ENCODE measurements around the gene KBTBD2. TPM values are rescaled to one million over a fixed set of nuclear protein-coding genes. Genes with fewer than 3 reads are reported as not detected.
"Not testable (repeated sequence)": the region's sequence is repeated elsewhere in the genome, so short reads cannot be mapped to it uniquely, and the experiment has no call there.

KBTBD2 gene
- total and polyA plus RNA-seq, 4 donors = 15.0 to 80.5 (median 25.6) TPM

DNA sequence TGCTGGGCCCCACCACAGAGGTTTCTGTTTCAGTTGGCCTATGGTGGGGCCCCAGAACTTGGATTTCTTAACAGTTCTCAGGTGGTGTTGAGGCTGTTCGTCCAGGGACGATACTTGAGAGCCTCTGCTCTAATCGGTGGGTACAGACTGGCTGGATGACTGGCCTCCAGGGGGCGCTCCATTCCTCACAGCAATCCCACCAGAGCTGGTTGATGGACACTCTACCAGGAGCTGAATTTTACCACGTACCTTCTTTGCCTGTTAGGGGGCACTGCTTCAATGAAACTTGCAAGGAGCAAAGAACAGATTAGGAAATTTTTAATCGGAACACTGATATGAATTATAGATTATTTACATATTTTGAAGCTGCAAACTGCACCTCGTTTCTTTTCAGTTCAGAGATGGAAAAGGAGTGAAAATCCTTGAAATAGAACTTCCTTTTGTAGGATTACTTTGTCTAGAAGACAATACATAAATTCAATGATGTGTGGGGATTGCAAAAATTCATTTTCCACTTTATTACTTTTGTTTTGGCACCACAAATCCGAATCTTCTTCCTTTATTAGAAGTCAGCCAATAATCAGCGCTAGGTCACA, 44.8 kb downstream of the KBTBD2 start:
- Histone ChIP-seq H3K27ac (ENCODE audit: low read depth in 1 of 2, low read length in 1 of 2) (no peak overlapping the region), H3K27me3 (ENCODE audit: control insufficient read depth in 3 of 3, insufficient read depth in 3 of 3, low read length in 2 of 3) (no peaks in the 10 kb centered on the region), H3K36me3 (ENCODE audit: control insufficient read depth in 4 of 4, insufficient read depth in 4 of 4, low read length in 4 of 4) (no peaks in the 10 kb centered on the region), H3K4me1 (ENCODE audit: control insufficient read depth in 5 of 5, insufficient read depth in 5 of 5, low read length in 5 of 5) (peaks cover 0 to 3% (median 0%) of the 10 kb centered on the region in 5 donors), H3K9ac (ENCODE audit: insufficient read depth in 1 of 2, low read length in 2 of 2) (no peak overlapping the region), H3K9me3 (ENCODE audit: control insufficient read depth in 4 of 4, insufficient read depth in 3 of 4, low read length in 3 of 4) (no peaks in the 10 kb centered on the region), H3K4me3 (no peak overlapping the region)
- peak; percentile 97 for ATAC-seq (ENCODE audit: insufficient read depth, low FRiP score)
- TF ChIP-seq, protein P1, sequence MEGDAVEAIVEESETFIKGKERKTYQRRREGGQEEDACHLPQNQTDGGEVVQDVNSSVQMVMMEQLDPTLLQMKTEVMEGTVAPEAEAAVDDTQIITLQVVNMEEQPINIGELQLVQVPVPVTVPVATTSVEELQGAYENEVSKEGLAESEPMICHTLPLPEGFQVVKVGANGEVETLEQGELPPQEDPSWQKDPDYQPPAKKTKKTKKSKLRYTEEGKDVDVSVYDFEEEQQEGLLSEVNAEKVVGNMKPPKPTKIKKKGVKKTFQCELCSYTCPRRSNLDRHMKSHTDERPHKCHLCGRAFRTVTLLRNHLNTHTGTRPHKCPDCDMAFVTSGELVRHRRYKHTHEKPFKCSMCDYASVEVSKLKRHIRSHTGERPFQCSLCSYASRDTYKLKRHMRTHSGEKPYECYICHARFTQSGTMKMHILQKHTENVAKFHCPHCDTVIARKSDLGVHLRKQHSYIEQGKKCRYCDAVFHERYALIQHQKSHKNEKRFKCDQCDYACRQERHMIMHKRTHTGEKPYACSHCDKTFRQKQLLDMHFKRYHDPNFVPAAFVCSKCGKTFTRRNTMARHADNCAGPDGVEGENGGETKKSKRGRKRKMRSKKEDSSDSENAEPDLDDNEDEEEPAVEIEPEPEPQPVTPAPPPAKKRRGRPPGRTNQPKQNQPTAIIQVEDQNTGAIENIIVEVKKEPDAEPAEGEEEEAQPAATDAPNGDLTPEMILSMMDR (IDR thresholded peaks at IDR 0.05; ENCODE audit: control extremely low read depth, extremely low read depth) = peak; percentile 81
- peak; percentile 72 to 80 (median 79) for DNase-seq
- 20 to 24% methylated on average over 9 of the region's 9 CpGs for WGBS, 2 donors

DNA sequence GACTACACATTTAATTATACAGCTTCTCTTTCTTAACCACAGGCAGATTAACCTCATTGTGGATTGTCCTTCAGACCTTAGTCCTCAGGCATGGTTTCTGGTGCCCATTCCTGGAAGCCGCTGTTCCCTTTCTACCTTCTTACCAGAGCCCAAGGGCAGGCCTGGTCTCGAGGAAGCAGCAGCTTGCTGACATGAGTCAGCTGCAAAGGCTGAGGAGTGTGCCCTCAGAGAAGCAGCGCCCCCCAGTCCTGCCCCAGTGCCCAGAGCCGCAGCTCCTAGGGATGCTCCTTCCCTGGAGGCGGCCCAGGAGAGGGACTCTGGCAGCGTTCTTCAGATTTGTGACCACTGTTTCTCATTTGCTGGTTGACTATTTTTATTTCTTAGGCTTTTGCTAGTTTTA, 46.8 kb downstream of the KBTBD2 start:
- H3K9me3 ChIP-seq (ENCODE audit: control insufficient read depth in 4 of 4, insufficient read depth in 3 of 4, low read length in 3 of 4); H3K36me3 ChIP-seq (ENCODE audit: control insufficient read depth in 4 of 4, insufficient read depth in 4 of 4, low read length in 4 of 4); H3K27me3 ChIP-seq (ENCODE audit: control insufficient read depth in 3 of 3, insufficient read depth in 3 of 3, low read length in 2 of 3); ATAC-seq (ENCODE audit: insufficient read depth, low FRiP score); H3K27ac ChIP-seq (ENCODE audit: low read depth in 1 of 2, low read length in 1 of 2); H3K4me1 ChIP-seq (ENCODE audit: control insufficient read depth in 5 of 5, insufficient read depth in 5 of 5, low read length in 5 of 5); H3K9ac ChIP-seq (ENCODE audit: insufficient read depth in 1 of 2, low read length in 2 of 2); H3K4me3 ChIP-seq; DNase-seq: not testable (repeated sequence)
- 88 to 93% methylated on average over 6 of the region's 6 CpGs for WGBS, 2 donors

DNA sequence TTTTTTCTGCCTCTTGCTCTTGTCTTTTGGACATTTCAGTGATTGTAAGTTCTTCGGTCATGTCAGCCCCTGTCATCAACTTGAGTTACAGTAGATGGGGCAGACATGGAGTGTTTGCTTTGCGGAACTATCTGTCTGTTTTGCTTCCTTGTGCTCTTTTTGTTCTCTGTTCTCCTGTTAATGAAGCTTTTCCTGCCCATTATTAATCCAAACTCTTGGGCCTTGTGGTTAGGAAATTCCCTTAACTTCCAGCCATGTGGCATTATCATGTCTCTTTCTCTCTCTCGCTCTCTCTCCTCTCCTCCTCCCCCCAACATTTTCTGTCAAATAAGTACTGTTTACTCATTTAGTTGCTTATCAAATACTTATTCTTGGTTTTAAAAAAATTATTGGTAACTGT, 47.8 kb downstream of the KBTBD2 start:
- not testable (repeated sequence) for ATAC-seq (ENCODE audit: insufficient read depth, low FRiP score)
- 73 to 84% methylated on average over 3 of the region's 3 CpGs for WGBS, 2 donors

DNA sequence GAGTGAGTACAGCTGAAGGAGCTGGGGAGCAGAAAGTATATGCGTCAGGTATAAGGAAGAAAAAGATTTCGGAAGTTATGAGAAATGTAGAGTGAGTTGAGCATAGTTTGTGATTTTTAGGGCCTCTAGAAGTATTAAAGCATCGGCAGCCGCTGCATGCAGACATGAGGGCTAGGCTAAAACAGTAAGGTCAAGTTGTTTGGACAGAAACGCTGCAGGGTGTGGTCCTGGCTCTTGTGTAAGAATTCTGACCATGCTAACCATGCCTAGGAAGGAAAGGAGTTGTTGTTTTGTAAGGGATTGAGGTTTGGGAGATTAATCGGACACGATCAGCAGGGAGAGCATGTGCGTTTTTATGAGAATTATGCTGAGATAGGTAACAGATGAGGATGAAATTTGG, 51.7 kb downstream of the KBTBD2 start:
- DNase-seq; H3K27me3 ChIP-seq (ENCODE audit: control insufficient read depth in 3 of 3, insufficient read depth in 3 of 3, low read length in 2 of 3); H3K9me3 ChIP-seq (ENCODE audit: control insufficient read depth in 4 of 4, insufficient read depth in 3 of 4, low read length in 3 of 4); H3K36me3 ChIP-seq (ENCODE audit: control insufficient read depth in 4 of 4, insufficient read depth in 4 of 4, low read length in 4 of 4); ATAC-seq (ENCODE audit: insufficient read depth, low FRiP score); H3K4me3 ChIP-seq; H3K27ac ChIP-seq (ENCODE audit: low read depth in 1 of 2, low read length in 1 of 2); H3K9ac ChIP-seq (ENCODE audit: insufficient read depth in 1 of 2, low read length in 2 of 2); H3K4me1 ChIP-seq (ENCODE audit: control insufficient read depth in 5 of 5, insufficient read depth in 5 of 5, low read length in 5 of 5): not testable (repeated sequence)
- WGBS, 2 donors = 51 to 70% methylated on average over 8 of the region's 8 CpGs

More for the DNA sequence above, 47.8 kb downstream of the KBTBD2 start:
- not testable (repeated sequence) for H3K27ac ChIP-seq (ENCODE audit: low read depth in 1 of 2, low read length in 1 of 2); H3K36me3 ChIP-seq (ENCODE audit: control insufficient read depth in 4 of 4, insufficient read depth in 4 of 4, low read length in 4 of 4); H3K4me3 ChIP-seq; DNase-seq; H3K4me1 ChIP-seq (ENCODE audit: control insufficient read depth in 5 of 5, insufficient read depth in 5 of 5, low read length in 5 of 5); H3K9ac ChIP-seq (ENCODE audit: insufficient read depth in 1 of 2, low read length in 2 of 2); H3K27me3 ChIP-seq (ENCODE audit: control insufficient read depth in 3 of 3, insufficient read depth in 3 of 3, low read length in 2 of 3); H3K9me3 ChIP-seq (ENCODE audit: control insufficient read depth in 4 of 4, insufficient read depth in 3 of 4, low read length in 3 of 4)

DNA sequence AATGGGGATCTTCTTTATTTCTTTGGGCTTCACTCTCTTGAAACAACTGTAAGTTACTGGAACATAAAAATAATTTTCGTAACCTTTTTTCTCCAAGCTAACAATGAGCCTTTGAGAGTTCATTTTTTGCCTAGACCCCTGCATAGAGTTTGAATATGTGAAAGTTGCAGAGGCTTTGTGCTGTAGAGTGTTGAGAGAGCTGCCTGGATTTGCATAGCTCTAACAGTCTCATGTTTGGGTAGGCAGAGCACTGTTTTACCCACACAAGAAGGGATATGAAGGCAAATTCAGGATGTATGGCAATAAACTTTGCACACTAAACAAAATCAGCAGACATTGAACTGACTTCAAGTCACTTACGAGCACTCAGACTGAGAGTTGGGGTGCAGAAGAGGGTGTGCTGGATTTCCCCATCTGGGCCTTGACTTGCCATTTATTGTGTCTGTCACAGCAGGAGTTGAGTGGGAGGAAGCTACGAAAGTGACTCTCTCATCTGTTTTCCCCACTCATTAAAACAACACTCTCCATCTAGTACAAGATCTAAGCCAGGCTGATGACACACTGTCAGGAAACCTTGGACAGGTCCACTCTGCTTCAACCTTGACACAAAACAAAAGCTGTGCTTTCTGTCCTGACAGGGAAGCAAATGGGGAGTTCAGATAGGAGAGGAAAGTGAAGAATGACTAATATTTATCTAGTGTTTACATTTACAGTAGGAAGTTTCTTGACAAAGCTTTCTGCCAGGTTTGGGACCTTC, 62.4 kb downstream of the KBTBD2 start:
- not testable (repeated sequence) for H3K4me1 ChIP-seq (ENCODE audit: control insufficient read depth in 5 of 5, insufficient read depth in 5 of 5, low read length in 5 of 5); H3K4me3 ChIP-seq; H3K27me3 ChIP-seq (ENCODE audit: control insufficient read depth in 3 of 3, insufficient read depth in 3 of 3, low read length in 2 of 3); H3K9me3 ChIP-seq (ENCODE audit: control insufficient read depth in 4 of 4, insufficient read depth in 3 of 4, low read length in 3 of 4); ATAC-seq (ENCODE audit: insufficient read depth, low FRiP score); DNase-seq; H3K27ac ChIP-seq (ENCODE audit: low read depth in 1 of 2, low read length in 1 of 2); H3K9ac ChIP-seq (ENCODE audit: insufficient read depth in 1 of 2, low read length in 2 of 2); H3K36me3 ChIP-seq (ENCODE audit: control insufficient read depth in 4 of 4, insufficient read depth in 4 of 4, low read length in 4 of 4)
- 45 to 87% methylated on average over 2 to 3 of the region's 3 CpGs for WGBS, 2 donors

Other genes starting within 250 kb of the KBTBD2 start
- 100 to 1,000 TPM; 117 to 118 TPM for gene FKBP9, start 65.7 kb upstream of the KBTBD2 start, total RNA-seq
- 10 to 100 TPM; 24.2 to 31.0 TPM for gene FKBP9, start 65.7 kb upstream of the KBTBD2 start, polyA plus RNA-seq
- 10 to 100 TPM; 24.3 to 48.1 TPM for gene NT5C3A, start 171.0 kb upstream of the KBTBD2 start, total RNA-seq
- 10 to 100 TPM; 19.0 to 23.1 TPM for gene NT5C3A, start 171.0 kb upstream of the KBTBD2 start, polyA plus RNA-seq
- gene RP9, start 217.6 kb upstream of the KBTBD2 start, total RNA-seq = 10 to 100 TPM; 10.2 to 12.2 TPM
- gene RP9, start 217.6 kb upstream of the KBTBD2 start, polyA plus RNA-seq = 10 to 100 TPM in 1 of 2 donors, 1 to 10 TPM in 1; 7.8 to 13.4 TPM
- 10 to 100 TPM; 25.4 to 65.0 TPM for gene BBS9, start 237.8 kb upstream of the KBTBD2 start, total RNA-seq
- gene BBS9, start 237.8 kb upstream of the KBTBD2 start, polyA plus RNA-seq = 1 to 10 TPM; 3.5 to 5.0 TPM